Activated naive CD8-positive, alpha-beta T cell (primary cell): ENCODE measurements around the gene ZNF236.
A peak's percentile ranks its signal among the peaks of the same experiment; 100 is the strongest.

ENCODE experiments used
- H3K27ac Mint-ChIP-seq: one replicate; pipeline ENCODE4 v1.8.0; 2021; ENCODE audit warnings: mixed read lengths
- H3K27me3 Mint-ChIP-seq: one replicate; pipeline ENCODE4 v1.8.0; 2021; ENCODE audit warnings: mixed read lengths
- H3K36me3 Mint-ChIP-seq: one replicate; pipeline ENCODE4 v1.8.0; 2021; ENCODE audit warnings: mixed read lengths
- H3K4me1 Mint-ChIP-seq: one replicate; pipeline ENCODE4 v1.8.0; 2021; ENCODE audit warnings: low read depth, mixed read lengths
- H3K4me3 Mint-ChIP-seq: one replicate; pipeline ENCODE4 v1.8.0; 2021; ENCODE audit warnings: mild to moderate bottlenecking, mixed read lengths
- H3K9me3 Mint-ChIP-seq: one replicate; pipeline ENCODE4 v1.8.0; 2021; ENCODE audit warnings: low read depth, mixed read lengths

The ZNF236 gene

DNA sequence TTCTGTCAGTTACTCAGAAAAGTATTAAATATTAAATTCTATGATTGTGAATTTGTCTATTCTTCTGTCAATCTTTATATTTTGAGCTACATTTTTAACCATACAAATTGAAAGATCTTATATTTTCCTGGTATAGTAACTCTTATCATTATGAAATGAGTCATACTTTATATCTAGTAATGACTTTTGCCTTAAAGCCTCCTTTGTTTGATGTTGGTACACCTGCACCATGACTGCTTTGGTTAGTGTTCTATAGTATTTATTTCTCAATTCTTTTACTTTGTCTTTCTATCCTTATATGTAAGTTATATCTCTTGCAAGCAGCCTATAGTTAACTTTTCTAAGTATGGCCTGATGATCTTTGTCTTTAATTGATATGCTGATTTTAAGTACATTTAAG is 13.0 kb downstream of the ZNF236 start:
- Mint-ChIP-seq H3K4me1 (peaks cover 50% of the 10 kb centered on the region), H3K4me3 (no peak overlapping the region), H3K27ac (no peak overlapping the region), H3K9me3 (peaks cover 6% of the 10 kb centered on the region), H3K36me3 (peaks cover 8% of the 10 kb centered on the region), H3K27me3 (no peaks in the 10 kb centered on the region)

DNA sequence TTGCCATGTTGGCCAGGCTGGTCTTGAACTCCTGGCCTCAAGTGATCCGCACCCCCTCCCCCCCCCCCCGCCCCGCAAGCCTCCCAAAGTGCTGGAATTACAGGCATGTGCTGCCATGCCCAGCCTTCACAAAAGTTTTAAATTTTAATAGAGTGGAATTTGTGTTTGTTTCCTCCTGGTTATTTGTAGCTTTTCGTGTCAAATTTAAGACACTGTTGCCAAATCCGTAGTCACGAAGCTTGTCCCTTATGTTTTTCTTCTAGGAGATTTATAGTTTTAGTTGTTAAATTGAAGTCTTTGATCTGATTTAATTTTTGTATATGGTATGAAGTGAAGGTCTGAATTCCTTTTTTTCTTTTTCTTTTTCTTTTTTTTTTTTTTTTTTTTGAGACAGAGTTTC is 14.7 kb downstream of the ZNF236 start:
- no peak overlapping the region for H3K4me3 Mint-ChIP-seq
- peaks cover 45% of the 10 kb centered on the region for H3K4me1 Mint-ChIP-seq
- peaks cover 4% of the 10 kb centered on the region for H3K36me3 Mint-ChIP-seq
- no peaks in the 10 kb centered on the region for H3K27me3 Mint-ChIP-seq
- H3K9me3 Mint-ChIP-seq: no peaks in the 10 kb centered on the region
- no peak overlapping the region for H3K27ac Mint-ChIP-seq

DNA sequence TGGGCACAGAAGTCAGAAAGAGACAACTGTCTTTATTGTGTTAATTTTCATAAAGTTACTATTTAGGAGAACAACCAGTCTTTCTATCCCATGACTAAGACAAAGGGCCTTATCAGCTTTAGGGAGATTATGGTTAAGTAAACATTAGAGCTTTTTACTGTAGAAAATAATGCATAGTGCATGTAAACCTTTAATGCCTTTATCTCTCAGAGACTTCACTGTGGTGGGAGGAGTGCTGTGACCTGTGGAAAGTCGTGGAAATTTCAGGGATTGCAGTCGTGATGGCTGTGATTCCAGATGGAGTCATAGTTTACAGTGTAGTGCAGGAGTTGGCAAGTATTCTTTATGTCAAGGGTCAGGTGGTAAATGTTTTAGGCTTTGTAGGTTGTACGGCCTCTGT is 15.8 kb downstream of the ZNF236 start:
- H3K27ac Mint-ChIP-seq: no peak overlapping the region
- H3K9me3 Mint-ChIP-seq: no peaks in the 10 kb centered on the region
- H3K4me3 Mint-ChIP-seq: no peak overlapping the region
- H3K36me3 Mint-ChIP-seq: peaks cover 2% of the 10 kb centered on the region
- H3K4me1 Mint-ChIP-seq: peaks cover 43% of the 10 kb centered on the region
- no peaks in the 10 kb centered on the region for H3K27me3 Mint-ChIP-seq

DNA sequence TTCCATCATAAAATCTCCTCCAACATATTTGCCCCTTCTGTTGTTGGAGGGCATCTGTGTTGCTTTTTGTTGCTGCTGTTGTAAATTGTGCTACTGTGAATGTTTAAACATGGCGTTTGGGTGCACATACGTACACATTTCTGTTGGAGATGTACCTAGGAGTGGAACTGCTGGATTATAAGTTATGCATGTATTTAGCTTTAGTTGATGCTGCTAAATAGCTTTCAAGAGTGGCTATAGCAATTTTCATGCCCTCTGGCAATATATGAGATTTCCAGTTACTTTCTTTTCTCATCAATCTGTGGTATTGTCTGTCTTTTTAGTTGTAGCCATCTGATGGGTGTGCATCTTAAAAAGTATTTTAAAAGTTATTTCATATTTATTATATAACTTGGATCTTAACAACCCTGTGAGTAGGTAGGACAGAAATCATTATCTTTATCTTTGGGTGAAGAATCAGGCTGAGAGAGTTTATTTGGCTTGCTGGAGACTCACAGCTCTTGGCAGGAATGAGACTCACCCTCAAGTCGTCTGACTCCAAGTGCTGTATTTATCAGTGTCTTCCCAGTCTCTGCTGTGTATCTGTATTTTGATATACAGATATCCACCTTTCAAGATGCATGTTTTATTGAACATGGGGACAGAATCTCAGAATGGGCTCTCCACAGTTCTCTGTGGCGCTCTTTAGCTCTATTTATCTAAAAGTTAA is 16.9 kb downstream of the ZNF236 start:
- no peak overlapping the region for H3K4me3 Mint-ChIP-seq
- peaks cover 2% of the 10 kb centered on the region for H3K36me3 Mint-ChIP-seq
- H3K9me3 Mint-ChIP-seq: no peaks in the 10 kb centered on the region
- no peaks in the 10 kb centered on the region for H3K27me3 Mint-ChIP-seq
- H3K27ac Mint-ChIP-seq: no peak overlapping the region
- H3K4me1 Mint-ChIP-seq: peaks cover 44% of the 10 kb centered on the region

DNA sequence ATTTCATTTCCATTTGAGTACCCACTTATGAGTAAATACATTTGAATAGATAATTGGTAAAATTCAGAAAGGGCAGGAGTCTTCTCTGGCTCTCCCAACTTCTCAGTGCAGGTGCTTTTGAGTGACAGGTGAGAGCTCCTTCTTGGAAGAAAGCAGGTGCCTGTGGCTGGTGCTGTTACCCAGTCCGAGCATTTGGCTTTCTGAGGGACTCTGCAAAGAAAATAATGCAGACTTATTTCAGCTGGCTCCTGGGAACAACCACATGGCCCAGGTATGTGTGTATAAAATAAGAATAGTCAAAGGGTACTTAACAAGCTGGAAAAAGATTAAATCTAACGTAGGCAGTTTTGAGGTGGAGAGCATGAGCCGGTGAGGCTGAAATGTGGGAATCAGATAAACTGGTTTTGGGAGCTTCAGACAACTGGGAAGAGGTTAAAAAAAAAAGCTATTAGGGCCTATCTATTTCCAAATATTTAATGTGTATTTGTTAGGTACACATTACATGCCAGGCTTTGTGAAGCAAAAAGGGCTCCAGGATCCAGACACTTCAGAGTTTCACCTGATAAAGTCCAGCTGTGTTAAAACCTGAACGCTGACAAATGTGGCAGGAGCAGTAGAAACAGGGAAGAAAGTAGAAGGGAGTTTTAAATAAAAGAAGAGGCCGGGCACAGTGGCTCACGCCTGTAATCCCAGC is 20.6 kb downstream of the ZNF236 start:
- H3K9me3 Mint-ChIP-seq: no peaks in the 10 kb centered on the region
- no peak overlapping the region for H3K27ac Mint-ChIP-seq
- no peaks in the 10 kb centered on the region for H3K27me3 Mint-ChIP-seq
- H3K4me3 Mint-ChIP-seq: no peak overlapping the region
- H3K36me3 Mint-ChIP-seq: no peaks in the 10 kb centered on the region
- peaks cover 38% of the 10 kb centered on the region for H3K4me1 Mint-ChIP-seq

DNA sequence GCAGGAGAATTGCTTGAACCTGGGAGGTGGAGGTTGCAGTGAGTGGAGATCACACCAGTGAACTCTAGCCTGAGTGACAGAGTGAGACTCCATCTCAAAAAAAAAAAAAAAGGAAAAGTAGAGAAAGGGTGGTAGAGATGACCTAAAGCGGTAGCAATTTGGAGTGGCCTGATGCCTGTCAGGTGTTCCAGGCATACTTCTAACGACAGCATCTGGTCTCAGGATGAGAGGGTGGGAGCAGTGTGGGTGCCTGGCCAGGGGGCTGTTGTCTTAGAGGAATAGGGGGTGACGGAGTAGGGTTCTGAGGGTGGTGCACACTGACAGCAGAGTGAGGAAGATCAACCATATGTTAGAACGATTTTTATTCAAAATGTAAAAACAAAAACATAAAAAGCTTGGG is 21.8 kb downstream of the ZNF236 start:
- Mint-ChIP-seq H3K9me3 (no peaks in the 10 kb centered on the region), H3K4me1 (peaks cover 32% of the 10 kb centered on the region), H3K27ac (no peak overlapping the region), H3K4me3 (no peak overlapping the region), H3K27me3 (no peaks in the 10 kb centered on the region), H3K36me3 (no peaks in the 10 kb centered on the region)

DNA sequence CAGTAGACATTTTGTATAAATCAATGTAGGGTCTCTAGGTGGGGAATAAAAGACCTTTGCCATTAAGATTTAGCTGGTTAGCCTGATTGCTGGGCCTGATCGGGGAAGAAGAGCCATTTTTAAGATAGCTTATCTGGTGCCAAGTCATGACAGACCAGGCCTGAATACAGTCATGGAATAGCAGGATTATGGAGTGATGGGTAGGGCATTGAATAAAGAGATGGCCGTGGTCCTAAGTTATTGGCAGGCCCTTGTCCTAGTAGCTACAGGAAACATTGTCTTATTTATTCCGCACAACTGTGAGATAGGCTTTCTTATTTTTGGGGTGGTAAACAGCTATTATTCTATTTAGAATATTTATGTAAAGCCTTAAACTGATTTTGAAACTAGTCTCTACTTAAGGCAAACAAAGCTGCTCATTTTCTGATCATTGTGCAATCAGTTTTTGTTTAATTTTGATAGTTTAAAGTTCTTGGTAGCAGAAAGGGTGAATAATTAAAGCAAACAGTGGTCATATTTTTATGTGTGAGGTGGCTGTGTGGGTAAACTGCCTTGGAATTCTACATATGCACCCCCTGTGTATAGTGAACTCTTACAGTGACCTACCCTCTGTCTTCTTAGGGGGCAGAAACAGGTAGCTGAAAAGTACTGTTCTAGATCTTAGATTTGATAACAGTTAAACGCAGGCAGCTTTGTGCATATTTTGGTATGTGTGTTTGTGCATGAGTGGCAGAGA is 22.6 kb downstream of the ZNF236 start:
- no peaks in the 10 kb centered on the region for H3K9me3 Mint-ChIP-seq
- H3K4me1 Mint-ChIP-seq: peaks cover 35% of the 10 kb centered on the region
- no peak overlapping the region for H3K27ac Mint-ChIP-seq
- no peak overlapping the region for H3K4me3 Mint-ChIP-seq
- no peaks in the 10 kb centered on the region for H3K27me3 Mint-ChIP-seq
- peaks cover 2% of the 10 kb centered on the region for H3K36me3 Mint-ChIP-seq

DNA sequence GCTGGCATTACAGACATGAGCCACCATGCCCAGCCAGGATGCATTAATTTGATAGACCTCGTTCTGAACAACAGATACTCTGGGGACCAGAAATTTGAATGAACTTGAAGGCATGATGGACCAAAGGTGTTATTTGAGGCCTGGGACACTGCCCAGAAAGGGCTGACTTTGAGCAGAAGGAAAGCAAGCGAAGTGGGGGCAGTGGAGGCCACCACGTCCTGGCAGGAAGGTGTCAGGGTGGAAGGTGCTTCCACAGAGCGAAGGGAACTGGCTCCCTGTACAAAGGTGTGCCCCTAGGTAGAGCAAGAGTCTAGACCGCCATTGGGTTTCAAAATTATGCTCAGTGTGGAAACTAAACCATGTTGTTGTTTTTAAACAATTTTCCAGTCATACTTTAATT is 23.9 kb downstream of the ZNF236 start:
- H3K4me1 Mint-ChIP-seq: peaks cover 35% of the 10 kb centered on the region
- H3K9me3 Mint-ChIP-seq: no peaks in the 10 kb centered on the region
- peak overlapping the region; percentile 58 for H3K27ac Mint-ChIP-seq
- no peak overlapping the region for H3K4me3 Mint-ChIP-seq
- H3K27me3 Mint-ChIP-seq: no peaks in the 10 kb centered on the region
- H3K36me3 Mint-ChIP-seq: peaks cover 3% of the 10 kb centered on the region

DNA sequence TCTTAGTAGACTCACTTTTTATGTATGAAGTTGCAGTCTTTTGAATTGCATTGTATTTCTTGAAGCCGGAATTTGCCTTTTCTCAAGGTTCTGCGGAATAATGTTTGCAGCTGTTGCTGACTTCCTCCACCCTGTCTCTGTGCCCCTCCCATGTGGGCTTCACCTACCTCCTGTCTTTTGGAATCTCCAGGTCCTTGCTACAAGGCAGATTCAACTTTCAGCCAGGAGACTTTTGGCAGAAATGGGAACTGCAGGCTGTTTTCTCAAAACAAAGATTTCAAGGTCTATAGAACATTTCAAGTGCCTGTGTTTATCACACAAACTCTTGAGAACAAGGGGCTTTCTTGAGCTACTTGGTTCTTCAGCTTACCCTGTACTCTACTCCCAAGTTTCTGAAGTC is 25.6 kb downstream of the ZNF236 start:
- H3K4me1 Mint-ChIP-seq: peaks cover 35% of the 10 kb centered on the region
- peaks cover 13% of the 10 kb centered on the region for H3K36me3 Mint-ChIP-seq
- no peaks in the 10 kb centered on the region for H3K9me3 Mint-ChIP-seq
- no peaks in the 10 kb centered on the region for H3K27me3 Mint-ChIP-seq
- no peak overlapping the region for H3K4me3 Mint-ChIP-seq
- H3K27ac Mint-ChIP-seq: no peak overlapping the region

DNA sequence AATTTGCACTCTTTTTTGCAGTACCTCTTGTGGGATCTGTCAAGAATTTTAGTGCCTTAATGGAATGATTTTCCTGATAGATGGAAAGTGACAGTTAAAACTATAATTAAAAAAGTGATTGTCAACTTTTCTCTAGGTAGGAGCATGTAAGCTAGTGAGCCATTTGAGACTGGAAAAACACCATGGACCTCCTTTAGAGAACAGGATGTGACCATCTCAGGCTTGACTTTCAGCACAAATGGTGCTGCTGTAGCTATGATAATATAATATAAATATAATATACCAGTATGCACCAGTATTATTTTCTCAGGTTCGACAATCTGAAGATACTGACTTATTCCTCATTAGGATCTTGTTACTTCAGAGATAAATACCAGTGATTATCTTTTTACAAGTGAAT is 27.8 kb downstream of the ZNF236 start:
- Mint-ChIP-seq H3K27ac (no peak overlapping the region), H3K4me3 (no peak overlapping the region), H3K27me3 (no peaks in the 10 kb centered on the region), H3K36me3 (peaks cover 16% of the 10 kb centered on the region), H3K9me3 (no peaks in the 10 kb centered on the region), H3K4me1 (peaks cover 20% of the 10 kb centered on the region)

DNA sequence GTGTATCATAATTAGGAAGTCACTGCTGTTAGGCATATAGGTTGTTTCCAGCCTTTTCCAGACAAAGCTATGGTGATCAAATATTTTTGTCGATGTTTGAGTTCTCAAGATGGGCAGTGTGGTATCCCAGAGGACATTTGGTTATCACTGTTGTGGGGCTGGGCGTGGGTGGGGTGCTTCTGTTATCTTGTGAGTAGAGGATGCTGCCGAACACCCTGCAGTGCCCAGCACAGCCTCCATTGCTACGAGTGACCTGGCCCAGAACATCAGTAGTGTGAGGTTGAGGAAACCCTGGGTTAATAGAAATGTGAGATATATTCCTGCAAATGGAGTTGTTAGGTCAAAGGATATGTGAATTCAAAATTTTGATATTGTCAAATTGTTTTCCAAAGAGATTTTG is 33.2 kb downstream of the ZNF236 start:
- H3K9me3 Mint-ChIP-seq: no peaks in the 10 kb centered on the region
- H3K36me3 Mint-ChIP-seq: peaks cover 24% of the 10 kb centered on the region
- H3K4me3 Mint-ChIP-seq: no peak overlapping the region
- H3K27me3 Mint-ChIP-seq: no peaks in the 10 kb centered on the region
- peaks cover 25% of the 10 kb centered on the region for H3K4me1 Mint-ChIP-seq
- no peak overlapping the region for H3K27ac Mint-ChIP-seq

DNA sequence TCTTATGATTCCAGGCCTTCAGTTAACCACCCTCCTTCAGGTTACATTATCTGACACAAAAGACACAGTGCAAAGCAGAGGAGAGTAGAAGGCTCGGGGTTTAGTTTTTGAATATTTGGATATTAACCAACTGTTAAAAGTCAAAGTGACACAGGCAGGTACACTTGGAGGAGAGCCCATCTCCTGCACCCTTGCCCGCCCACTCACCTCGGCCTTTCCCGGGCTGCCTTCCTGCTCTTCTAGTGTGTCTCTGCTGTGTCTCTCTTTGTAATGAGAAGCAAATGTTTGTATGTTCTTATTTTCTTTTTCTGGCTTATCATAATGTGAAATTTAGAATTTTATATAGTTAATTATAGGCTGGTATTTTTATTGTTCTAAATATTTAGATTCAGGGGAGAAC is 35.1 kb downstream of the ZNF236 start:
- Mint-ChIP-seq H3K9me3 (no peaks in the 10 kb centered on the region), H3K4me3 (no peak overlapping the region), H3K27ac (no peak overlapping the region), H3K27me3 (no peaks in the 10 kb centered on the region), H3K4me1 (peaks cover 26% of the 10 kb centered on the region), H3K36me3 (peaks cover 25% of the 10 kb centered on the region)

DNA sequence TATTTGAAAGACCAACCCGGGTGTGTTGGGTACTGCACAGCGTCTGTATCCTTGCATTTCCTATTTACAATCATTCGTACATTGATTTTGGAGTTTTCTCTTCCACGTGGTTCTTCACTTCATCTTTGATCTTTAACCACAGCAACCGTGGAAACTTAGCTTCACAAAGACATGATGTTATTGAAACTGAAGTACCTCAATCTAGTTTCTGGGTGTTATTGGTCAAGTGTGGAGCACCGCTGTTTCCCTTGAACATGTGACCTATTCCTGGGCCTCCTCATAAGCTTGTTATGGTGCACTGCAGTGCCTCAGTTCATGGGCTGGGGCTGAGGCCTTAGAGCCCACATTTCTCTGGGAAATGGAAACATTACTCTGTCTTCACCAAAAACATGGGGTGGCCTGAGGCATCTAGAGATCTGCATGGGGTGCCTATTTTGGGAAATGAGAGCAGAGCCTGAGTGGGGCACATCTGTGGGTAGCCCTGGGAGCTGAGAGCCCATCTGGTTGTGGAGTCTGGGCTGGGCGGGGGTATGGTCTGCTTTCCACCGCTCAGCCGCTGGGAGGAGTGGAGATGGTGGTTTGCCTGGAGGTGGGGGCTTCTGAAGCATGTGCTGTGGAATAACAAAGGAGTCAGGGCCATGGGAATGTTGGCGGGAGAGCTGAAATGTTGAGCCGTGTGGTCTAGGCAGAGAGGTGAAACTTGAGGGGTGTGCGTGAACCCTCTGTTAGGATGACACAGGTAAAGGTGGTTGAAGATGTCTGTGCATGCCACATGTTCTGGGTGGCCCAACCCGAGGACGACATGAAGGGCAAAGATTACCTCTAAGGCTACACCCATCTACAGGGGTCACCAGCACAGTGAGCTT is 37.4 kb downstream of the ZNF236 start:
- Mint-ChIP-seq H3K27ac (peak overlapping the region; percentile 81), H3K36me3 (peaks cover 32% of the 10 kb centered on the region), H3K4me3 (peak overlapping the region; percentile 59), H3K27me3 (no peaks in the 10 kb centered on the region), H3K4me1 (peaks cover 29% of the 10 kb centered on the region), H3K9me3 (no peaks in the 10 kb centered on the region)

DNA sequence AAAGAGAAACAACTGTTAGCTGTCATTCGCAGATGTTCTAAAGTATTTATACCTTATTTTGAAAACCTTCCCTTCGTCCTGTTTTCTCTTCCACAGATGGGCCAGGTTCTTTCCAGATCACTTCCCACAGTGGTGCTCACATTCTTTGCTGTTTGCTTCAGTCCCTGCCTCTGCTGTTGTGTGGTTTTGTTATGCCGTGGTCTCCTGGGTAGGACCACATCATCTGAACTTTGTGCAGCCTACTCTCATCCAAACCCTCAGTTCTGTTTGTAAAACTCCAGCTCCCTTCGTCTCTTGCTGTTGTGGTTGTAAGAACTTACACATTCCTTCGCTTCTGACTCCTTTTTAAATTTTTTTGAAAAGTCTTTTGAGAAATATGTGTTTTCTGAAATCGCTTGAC is 38.1 kb downstream of the ZNF236 start:
- H3K9me3 Mint-ChIP-seq: no peaks in the 10 kb centered on the region
- peaks cover 29% of the 10 kb centered on the region for H3K4me1 Mint-ChIP-seq
- H3K36me3 Mint-ChIP-seq: peaks cover 30% of the 10 kb centered on the region
- H3K27me3 Mint-ChIP-seq: no peaks in the 10 kb centered on the region
- H3K27ac Mint-ChIP-seq: peak overlapping the region; percentile 54
- no peak overlapping the region for H3K4me3 Mint-ChIP-seq

DNA sequence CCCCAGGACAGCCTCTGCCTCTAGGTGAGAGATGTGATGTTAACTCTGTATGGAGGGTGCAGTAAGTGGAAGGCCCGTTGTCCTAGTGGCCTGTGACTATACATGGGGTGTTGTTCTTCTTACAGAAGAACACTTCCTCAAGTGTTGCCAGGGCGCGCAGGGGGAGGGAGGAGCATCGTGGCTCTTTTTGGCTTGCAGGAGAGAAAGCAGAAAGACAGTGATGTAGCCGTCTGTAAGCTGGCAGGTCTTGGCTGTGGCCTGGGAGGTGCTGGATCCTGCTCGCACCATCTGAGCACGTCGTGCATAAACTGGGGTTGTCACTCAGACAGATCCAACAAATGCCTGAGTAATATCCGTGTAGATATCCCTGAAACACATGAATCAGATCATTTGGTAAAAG is 44.3 kb downstream of the ZNF236 start:
- Mint-ChIP-seq H3K36me3 (peaks cover 25% of the 10 kb centered on the region), H3K27me3 (no peaks in the 10 kb centered on the region), H3K4me1 (peaks cover 3% of the 10 kb centered on the region), H3K9me3 (no peaks in the 10 kb centered on the region), H3K4me3 (no peak overlapping the region), H3K27ac (no peak overlapping the region)
